D721Med (cell line): ENCODE data around the gene ARHGEF10L.
"Not testable (repeated sequence)": the region's sequence is repeated elsewhere in the genome, so short reads cannot be mapped to it uniquely, and the experiment has no call there.

Experiments
- DNase-seq: peaks from one replicate; pipeline ENCODE4 v3.0.0; 2011; ENCODE audit warnings: low spot score; ENCODE audit not compliant: insufficient read length
- FAIRE-seq: peaks from 2 replicates; lab custom pipeline; 2011; peaks lifted over from hg19 to GRCh38; lab: Jason Lieb, UNC
- TF ChIP-seq, protein P1 (sequence below): IDR thresholded peaks from 2 replicates; pipeline ENCODE4 v1.5.1; 2012; ENCODE audit warnings: mild to moderate bottlenecking, control low read depth; ENCODE audit not compliant: insufficient read depth; ENCODE audit errors: missing control alignments

Gene ARHGEF10L, protein sequence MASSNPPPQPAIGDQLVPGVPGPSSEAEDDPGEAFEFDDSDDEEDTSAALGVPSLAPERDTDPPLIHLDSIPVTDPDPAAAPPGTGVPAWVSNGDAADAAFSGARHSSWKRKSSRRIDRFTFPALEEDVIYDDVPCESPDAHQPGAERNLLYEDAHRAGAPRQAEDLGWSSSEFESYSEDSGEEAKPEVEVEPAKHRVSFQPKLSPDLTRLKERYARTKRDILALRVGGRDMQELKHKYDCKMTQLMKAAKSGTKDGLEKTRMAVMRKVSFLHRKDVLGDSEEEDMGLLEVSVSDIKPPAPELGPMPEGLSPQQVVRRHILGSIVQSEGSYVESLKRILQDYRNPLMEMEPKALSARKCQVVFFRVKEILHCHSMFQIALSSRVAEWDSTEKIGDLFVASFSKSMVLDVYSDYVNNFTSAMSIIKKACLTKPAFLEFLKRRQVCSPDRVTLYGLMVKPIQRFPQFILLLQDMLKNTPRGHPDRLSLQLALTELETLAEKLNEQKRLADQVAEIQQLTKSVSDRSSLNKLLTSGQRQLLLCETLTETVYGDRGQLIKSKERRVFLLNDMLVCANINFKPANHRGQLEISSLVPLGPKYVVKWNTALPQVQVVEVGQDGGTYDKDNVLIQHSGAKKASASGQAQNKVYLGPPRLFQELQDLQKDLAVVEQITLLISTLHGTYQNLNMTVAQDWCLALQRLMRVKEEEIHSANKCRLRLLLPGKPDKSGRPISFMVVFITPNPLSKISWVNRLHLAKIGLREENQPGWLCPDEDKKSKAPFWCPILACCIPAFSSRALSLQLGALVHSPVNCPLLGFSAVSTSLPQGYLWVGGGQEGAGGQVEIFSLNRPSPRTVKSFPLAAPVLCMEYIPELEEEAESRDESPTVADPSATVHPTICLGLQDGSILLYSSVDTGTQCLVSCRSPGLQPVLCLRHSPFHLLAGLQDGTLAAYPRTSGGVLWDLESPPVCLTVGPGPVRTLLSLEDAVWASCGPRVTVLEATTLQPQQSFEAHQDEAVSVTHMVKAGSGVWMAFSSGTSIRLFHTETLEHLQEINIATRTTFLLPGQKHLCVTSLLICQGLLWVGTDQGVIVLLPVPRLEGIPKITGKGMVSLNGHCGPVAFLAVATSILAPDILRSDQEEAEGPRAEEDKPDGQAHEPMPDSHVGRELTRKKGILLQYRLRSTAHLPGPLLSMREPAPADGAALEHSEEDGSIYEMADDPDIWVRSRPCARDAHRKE (N-terminal part only)

DNA sequence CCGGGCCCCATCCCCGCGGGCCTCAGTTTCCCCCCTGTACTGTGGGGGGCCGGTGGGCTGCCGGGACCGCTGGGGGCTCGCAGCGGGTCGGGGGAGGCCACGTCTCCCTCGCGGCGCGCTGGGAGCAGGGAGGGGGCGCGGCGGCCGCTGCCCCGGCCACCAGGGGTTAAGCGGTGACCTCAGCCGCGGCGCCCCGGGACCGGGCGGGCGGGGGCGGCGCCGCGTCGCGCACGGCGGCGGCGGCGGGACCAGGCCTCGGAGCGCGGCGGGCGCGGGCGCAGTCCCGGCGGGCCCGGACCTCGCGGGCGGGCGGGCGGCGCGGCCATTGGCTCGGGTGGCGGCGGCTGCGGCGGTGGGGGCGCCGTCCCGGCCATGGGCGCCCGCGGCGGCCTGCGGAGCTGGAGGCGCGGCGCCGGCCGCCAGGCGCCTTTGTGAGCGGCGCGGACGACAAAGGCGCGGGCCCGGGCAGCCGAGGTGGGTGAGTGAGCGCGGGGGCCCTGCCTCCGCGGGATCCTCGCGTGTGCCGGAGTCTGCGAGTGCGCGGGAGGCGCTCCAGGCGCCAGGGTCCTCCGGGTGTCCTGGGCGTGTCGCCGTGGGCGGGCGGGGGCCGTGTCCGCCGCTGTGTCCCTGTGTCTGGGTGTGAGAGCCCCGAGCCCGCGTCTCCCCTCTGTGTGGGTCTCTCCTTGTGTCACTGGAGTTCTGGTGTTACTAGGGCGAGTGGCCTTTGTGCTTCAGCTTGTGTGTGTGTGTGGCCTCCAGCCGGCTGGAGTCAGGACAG, at the start of gene ARHGEF10L:
Gene ARHGEF10L (plus strand): TSS at position 222 of the 778 bp plus-strand sequence. CDS start 40,898 bp downstream, outside the sequence.
- TF ChIP-seq, protein P1, sequence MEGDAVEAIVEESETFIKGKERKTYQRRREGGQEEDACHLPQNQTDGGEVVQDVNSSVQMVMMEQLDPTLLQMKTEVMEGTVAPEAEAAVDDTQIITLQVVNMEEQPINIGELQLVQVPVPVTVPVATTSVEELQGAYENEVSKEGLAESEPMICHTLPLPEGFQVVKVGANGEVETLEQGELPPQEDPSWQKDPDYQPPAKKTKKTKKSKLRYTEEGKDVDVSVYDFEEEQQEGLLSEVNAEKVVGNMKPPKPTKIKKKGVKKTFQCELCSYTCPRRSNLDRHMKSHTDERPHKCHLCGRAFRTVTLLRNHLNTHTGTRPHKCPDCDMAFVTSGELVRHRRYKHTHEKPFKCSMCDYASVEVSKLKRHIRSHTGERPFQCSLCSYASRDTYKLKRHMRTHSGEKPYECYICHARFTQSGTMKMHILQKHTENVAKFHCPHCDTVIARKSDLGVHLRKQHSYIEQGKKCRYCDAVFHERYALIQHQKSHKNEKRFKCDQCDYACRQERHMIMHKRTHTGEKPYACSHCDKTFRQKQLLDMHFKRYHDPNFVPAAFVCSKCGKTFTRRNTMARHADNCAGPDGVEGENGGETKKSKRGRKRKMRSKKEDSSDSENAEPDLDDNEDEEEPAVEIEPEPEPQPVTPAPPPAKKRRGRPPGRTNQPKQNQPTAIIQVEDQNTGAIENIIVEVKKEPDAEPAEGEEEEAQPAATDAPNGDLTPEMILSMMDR: no peak
- DNase-seq (no peak), FAIRE-seq (no peak)

DNA sequence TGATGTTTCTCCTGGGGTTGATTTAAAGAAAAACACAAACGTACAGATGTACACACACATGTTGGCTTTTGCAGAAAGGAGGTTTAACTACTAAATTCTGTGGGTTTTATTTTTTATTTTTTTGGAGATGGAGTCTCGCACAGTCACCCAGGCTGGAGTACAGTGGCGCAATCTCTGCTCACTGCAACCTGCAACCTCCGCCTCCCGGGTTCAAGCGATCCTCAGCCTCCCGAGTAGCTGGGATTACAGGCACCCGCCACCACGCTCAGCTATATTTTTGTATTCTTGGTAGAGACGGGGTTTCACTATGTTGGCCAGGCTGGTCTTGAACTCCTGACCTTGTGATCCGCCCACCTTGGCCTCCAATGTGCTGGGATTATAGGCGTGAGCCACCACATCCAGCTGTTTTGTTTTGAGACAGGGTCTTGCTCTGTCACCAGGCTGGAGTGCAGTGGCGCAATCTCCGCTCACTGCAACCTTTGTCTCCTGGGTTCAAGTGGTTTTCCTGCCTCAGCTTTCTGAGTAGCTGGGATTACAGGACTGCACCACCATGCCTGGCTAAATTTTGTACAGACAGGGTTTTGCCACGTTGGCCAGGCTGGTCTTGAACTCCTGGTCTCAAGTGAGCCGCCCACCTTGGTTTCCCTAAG, 49.6 kb upstream of the ARHGEF10L start:
- DNase-seq, FAIRE-seq: not testable (repeated sequence)

DNA sequence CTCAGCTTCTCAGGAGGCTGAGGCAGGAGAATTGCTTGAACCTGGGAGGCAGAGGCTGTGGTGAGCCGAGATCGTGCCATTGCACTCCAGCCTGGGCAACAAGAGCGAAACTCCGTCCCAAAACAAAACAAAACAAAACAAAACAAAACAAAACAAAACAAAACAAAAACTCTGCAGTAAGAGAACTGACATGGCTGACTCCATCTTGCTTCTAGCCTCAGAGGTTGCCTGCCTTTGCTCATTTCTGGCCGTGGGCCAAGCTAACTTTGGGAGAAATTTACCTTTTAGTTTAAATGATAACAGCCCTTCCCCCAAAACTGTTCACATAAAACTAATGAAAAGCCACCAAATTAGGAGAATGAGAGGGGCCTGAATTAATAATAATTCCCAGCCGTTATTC, 48.8 kb upstream of the ARHGEF10L start:
- not testable (repeated sequence) for DNase-seq, FAIRE-seq

DNA sequence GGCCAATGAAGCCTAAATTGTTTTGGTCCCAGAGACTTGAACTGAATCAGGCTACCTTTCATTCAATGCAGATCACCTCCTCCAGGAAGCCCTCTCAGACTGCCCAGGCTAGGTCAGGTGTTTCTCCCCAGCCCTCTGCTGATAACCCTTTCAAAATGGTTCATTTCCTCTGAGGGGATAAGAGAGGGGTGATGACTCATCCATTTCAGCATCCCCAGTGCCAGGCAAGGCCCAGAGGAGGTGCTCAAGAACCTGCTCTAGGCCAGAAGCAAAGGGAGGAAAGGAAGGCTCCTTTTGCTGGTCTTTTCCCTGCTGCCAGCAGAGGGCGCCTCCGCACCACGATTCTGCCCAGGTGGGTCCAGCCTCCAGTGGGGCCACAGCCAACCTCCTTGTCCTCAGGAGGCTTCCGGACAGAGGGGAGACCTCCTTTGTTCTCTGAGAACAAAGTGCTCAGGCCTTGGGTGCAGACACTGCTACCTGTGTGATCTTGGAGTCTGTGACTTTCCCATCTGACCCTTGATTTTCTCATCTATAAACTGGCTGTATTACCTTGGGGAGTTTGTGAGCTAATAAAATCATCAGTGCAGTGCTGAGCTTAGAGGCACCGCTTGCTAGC, 45.3 kb upstream of the ARHGEF10L start:
- TF ChIP-seq, protein P1: peak; percentile 76
- FAIRE-seq: no peak
- no peak for DNase-seq

DNA sequence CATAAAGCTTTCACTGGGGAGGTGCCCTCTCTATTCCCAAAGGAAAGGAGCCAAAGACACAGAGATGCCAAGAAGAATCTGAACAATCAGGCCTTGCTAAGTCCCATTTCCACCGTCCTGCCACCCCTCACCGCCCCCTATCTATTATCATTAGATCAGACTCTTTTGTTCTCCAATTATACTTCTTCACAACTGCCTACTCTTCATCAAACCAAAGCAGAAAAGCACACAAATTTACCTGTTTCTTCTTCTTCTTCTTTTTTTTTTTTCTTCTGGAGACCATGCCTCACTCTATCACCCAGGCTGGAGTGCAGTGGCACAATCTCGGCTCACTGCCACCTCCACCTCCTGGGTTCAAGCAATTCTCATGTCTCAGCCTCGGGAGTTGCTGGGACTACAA, 43.1 kb upstream of the ARHGEF10L start:
- DNase-seq: no peak
- FAIRE-seq: no peak
- TF ChIP-seq, protein P1: no peak

DNA sequence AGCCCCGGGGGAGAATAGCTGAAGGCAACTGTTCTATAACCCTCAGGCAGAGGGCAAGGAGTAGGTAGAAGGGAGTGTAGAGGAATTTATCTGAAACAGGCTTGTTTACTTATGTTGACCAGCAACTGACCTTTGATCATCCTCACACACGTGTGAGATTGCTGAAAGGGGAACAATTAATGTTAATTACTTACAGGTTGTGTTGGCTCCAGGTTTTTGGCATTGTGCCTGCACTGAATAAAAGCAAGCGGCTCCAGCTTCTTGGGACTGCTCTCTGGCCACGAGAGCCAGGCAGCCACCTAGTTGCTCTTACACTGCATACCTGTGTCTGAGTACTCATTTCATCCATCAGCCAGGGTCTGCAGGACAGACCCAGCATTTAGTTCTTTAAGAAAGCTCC, 41.3 kb upstream of the ARHGEF10L start:
- FAIRE-seq (no peak), DNase-seq (no peak)
- TF ChIP-seq, protein P1: no peak

DNA sequence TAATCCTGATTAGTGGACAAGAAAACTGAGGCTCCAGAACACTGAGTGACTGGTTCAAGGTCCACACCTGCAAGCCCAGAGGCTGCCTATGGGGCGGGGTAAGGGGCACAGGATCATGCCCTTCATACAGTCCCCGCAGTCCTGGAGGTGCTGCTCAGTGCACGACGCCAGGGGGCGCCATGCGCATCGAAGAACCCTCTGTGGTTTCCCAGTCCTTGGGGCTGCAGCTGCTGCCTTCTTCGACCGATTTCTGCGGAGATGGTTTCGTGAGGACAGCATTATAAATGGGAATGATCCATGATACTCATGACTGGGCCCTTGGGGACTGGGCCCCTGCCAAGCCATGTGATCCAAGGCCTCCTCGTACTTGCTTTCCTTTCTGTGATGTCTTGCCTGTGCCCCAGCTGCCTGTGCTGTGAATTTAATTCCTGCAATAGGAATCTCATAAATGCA, 37.1 kb upstream of the ARHGEF10L start:
- TF ChIP-seq, protein P1: peak; percentile 77
- no peak for FAIRE-seq
- DNase-seq: no peak
